OCI-LY3 (cell line): ENCODE results near the gene APOBEC3C.
"Not testable (repeated sequence)": the region's sequence is repeated elsewhere in the genome, so short reads cannot be mapped to it uniquely, and the experiment has no call there.

Source experiments
- H2AFZ ChIP-seq: fragments of 200-600, 300-600 bp; shearing (Covaris generic); 2 replicates; pipeline ENCODE4 v1.6.0; 2014; ENCODE audit warnings: antibody characterized with exemption, low read depth, low read length
- H3K27ac ChIP-seq: fragments of 200-600, 300-600 bp; sonication (generic); 2 replicates; pipeline ENCODE4 v1.5.1; 2014; ENCODE audit warnings: mild to moderate bottlenecking, low read length, moderate library complexity, mixed read lengths
- H3K27me3 ChIP-seq: fragments of 200-600, 300-600 bp; sonication (generic); 2 replicates; pipeline ENCODE4 v1.6.1; 2014; ENCODE audit warnings: low read depth, low read length, mixed read lengths
- H3K36me3 ChIP-seq: fragments of 200-600, 300-600 bp; sonication (generic); replicated peaks from 2 replicates; pipeline ENCODE3; 2014; ENCODE audit warnings: low read depth, low read length, mixed read lengths
- H3K4me1 ChIP-seq: fragments of 300-600, 200-600 bp; sonication (generic); 2 replicates; pipeline ENCODE4 v1.6.1; 2014; ENCODE audit warnings: low read length, mixed read lengths
- H3K4me2 ChIP-seq: fragments of 200-600, 300-600 bp; sonication (generic); 2 replicates; pipeline ENCODE4 v1.6.1; 2014; ENCODE audit warnings: low read length, mixed read lengths
- H3K4me3 ChIP-seq: fragments of 300-600, 200-600 bp; sonication (generic); 2 replicates; pipeline ENCODE4 v1.5.1; 2014; ENCODE audit warnings: antibody characterized with exemption, mild to moderate bottlenecking, low read length, moderate library complexity
- H3K79me2 ChIP-seq: fragments of 300-600, 200-600 bp; shearing (Covaris generic); 2 replicates; pipeline ENCODE4 v1.6.1; 2014; ENCODE audit warnings: mild to moderate bottlenecking, low read length, mixed read lengths
- H3K9ac ChIP-seq: fragments of 300-600, 200-600 bp; shearing (Covaris generic); 2 replicates; pipeline ENCODE4 v1.6.0; 2014; ENCODE audit warnings: mild to moderate bottlenecking, low read length, moderate library complexity
- H3K9me3 ChIP-seq: fragments of 200-600, 300-600 bp; shearing (Covaris generic); 2 replicates; pipeline ENCODE4 v1.6.1; 2014; ENCODE audit warnings: low read length, mixed read lengths; ENCODE audit not compliant: insufficient read depth
- H4K20me1 ChIP-seq: fragments of 200-600, 300-600 bp; sonication (generic); 2 replicates; pipeline ENCODE4 v1.6.1; 2016; ENCODE audit warnings: low read length, mixed read lengths; ENCODE audit not compliant: insufficient read depth
- CTCF ChIP-seq: fragments of 200-600, 300-600 bp; sonication (generic); IDR thresholded peaks from 2 replicates; pipeline ENCODE4 v1.5.1; 2014; ENCODE audit warnings: antibody characterized with exemption, low read length, low read depth
- EZH2phosphoT487 ChIP-seq: fragments of 200-600 bp; shearing (Covaris generic); IDR thresholded peaks from 2 replicates; pipeline ENCODE4 v1.6.1; 2018; ENCODE audit warnings: antibody characterized with exemption, mixed run types, low read depth

APOBEC3C gene

GRCh38 chr22:39010946-39011345 is 3.1 kb upstream of the APOBEC3C start:
- H3K27ac ChIP-seq = no peak overlapping the region
- no peaks in the 10 kb centered on the region for H4K20me1 ChIP-seq
- H3K9ac ChIP-seq = no peak overlapping the region
- TF ChIP-seq EZH2phosphoT487 = no peak
- TF ChIP-seq CTCF = no peak
- no peak overlapping the region for H3K4me2 ChIP-seq
- H3K9me3 ChIP-seq = no peaks in the 10 kb centered on the region
- peaks cover 5% of the 10 kb centered on the region; the same call in 1 of the 2 replicates for H3K79me2 ChIP-seq
- peaks cover 3% of the 10 kb centered on the region; the same call in 1 of the 2 replicates for H3K27me3 ChIP-seq
- no peaks in the 10 kb centered on the region for H3K36me3 ChIP-seq
- peaks cover 13% of the 10 kb centered on the region; the same call in 1 of the 2 replicates for H3K4me1 ChIP-seq
- no peak overlapping the region for H3K4me3 ChIP-seq
- no peak overlapping the region for H2AFZ ChIP-seq

GRCh38 chr22:39012533-39013511 is 1.2 kb upstream of the APOBEC3C start:
- H3K4me1 ChIP-seq = peaks cover 13% of the 10 kb centered on the region; the same call in 1 of the 2 replicates
- H3K4me3 ChIP-seq = no peak overlapping the region
- no peaks in the 10 kb centered on the region for H3K36me3 ChIP-seq
- TF ChIP-seq CTCF (no peak), EZH2phosphoT487 (no peak)
- no peaks in the 10 kb centered on the region for H4K20me1 ChIP-seq
- peaks cover 5% of the 10 kb centered on the region; the same call in 1 of the 2 replicates for H3K79me2 ChIP-seq
- H2AFZ ChIP-seq = no peak overlapping the region
- H3K9me3 ChIP-seq = no peaks in the 10 kb centered on the region
- no peak overlapping the region for H3K9ac ChIP-seq
- peaks cover 3% of the 10 kb centered on the region; the same call in 1 of the 2 replicates for H3K27me3 ChIP-seq
- no peak overlapping the region for H3K27ac ChIP-seq
- H3K4me2 ChIP-seq = no peak overlapping the region

- Histone ChIP-seq H3K4me1 (peaks cover 13% of the 10 kb centered on the region; the same call in 1 of the 2 replicates), H3K27ac (0 out of 2 replicates have a peak overlapping the region, but pooled peaks have one; percentile 55), H3K9ac (peak overlapping the region; percentile 86), H2AFZ (peak overlapping the region; percentile 57; the same call in 1 of the 2 replicates), H3K4me3 (peak overlapping the region; percentile 84), H3K4me2 (peak overlapping the region; percentile 94)
- not testable (repeated sequence) for H3K27me3 ChIP-seq, H4K20me1 ChIP-seq, H3K36me3 ChIP-seq, H3K79me2 ChIP-seq, H3K9me3 ChIP-seq
Measured at GRCh38 chr22:39013561-39013941, 506 bp upstream of the APOBEC3C start.

- Histone ChIP-seq H2AFZ (peak overlapping the region; percentile 57), H3K4me2 (peak overlapping the region; percentile 94), H3K27ac (peak overlapping the region; percentile 55), H3K4me3 (peak overlapping the region; percentile 84), H3K4me1 (peaks cover 13% of the 10 kb centered on the region; the same call in 1 of the 2 replicates), H3K9ac (peak overlapping the region; percentile 86)
- H3K9me3 ChIP-seq, H3K36me3 ChIP-seq, H4K20me1 ChIP-seq, H3K79me2 ChIP-seq, H3K27me3 ChIP-seq: not testable (repeated sequence)
Measured at GRCh38 chr22:39014723-39015121, 665 bp downstream of the APOBEC3C start.

GRCh38 chr22:39016592-39016991 is 2.5 kb downstream of the APOBEC3C start:
- Histone ChIP-seq H3K4me1 (peaks cover 19% of the 10 kb centered on the region), H3K9ac (no peak overlapping the region), H3K27me3 (no peaks in the 10 kb centered on the region), H3K27ac (no peak overlapping the region), H3K36me3 (no peaks in the 10 kb centered on the region), H3K79me2 (peaks cover 5% of the 10 kb centered on the region; the same call in 1 of the 2 replicates), H3K4me3 (no peak overlapping the region), H3K4me2 (no peak overlapping the region), H4K20me1 (no peaks in the 10 kb centered on the region), H3K9me3 (no peaks in the 10 kb centered on the region), H2AFZ (no peak overlapping the region)
- no peak for TF ChIP-seq CTCF
- TF ChIP-seq EZH2phosphoT487 = no peak
